GM12878 (cell line): ENCODE measurements around the gene ADK. TPM values are rescaled to one million over a fixed set of nuclear protein-coding genes. Genes with fewer than 3 reads are reported as not detected.

Source experiments
- ATAC-seq: fragments of 200-7000 bp; cut with Tn5 transposase; 3 replicates; pipeline ENCODE4 v1.9.1; 2020; ENCODE audit warnings: mild to moderate bottlenecking, moderate library complexity
- BruUV-seq: library from RNA; stranded (reverse); fragments of 400-500 nt; replicated peaks from 2 replicates; lab custom pipeline; 2021; lab: Mats Ljungman, UMichigan
- CTCF ChIA-PET: fragments of 300-600 bp; sonication (Branson Sonifier 250); formaldehyde crosslinking; extraction: SDS; loops from one replicate; lab custom pipeline; 2021; ENCODE audit warnings: inconsistent platforms; lab: Yijun Ruan, JAX
- POLR2A ChIA-PET: fragments of 350-600 bp; formaldehyde crosslinking; extraction: SDS; loops from one replicate; lab custom pipeline; 2021; ENCODE audit warnings: inconsistent platforms; lab: Charles Lee
- RAD21 ChIA-PET: fragments of 300-600 bp; sonication (Branson Sonifier 250); formaldehyde crosslinking; loops from one replicate; lab custom pipeline; 2023; ENCODE audit warnings: antibody characterized with exemption; ENCODE audit not compliant: unreplicated experiment; lab: Charles Lee
- SMC1A ChIA-PET: fragments of 300-600 bp; sonication (Branson Sonifier 250); formaldehyde crosslinking; loops from one replicate; lab custom pipeline; 2023; ENCODE audit not compliant: unreplicated experiment, uncharacterized antibody; lab: Charles Lee
- DNase-seq: peaks from one replicate; pipeline ENCODE4 v3.0.0-alpha.2; 2011; ENCODE audit warnings: low read depth, low spot score
- FAIRE-seq: peaks from 3 replicates; lab custom pipeline; 2011; peaks lifted over from hg19 to GRCh38; lab: Jason Lieb, UNC
- H2AFZ ChIP-seq: 2 replicates; pipeline ENCODE4 v1.6.0; 2011; ENCODE audit warnings: low read depth, low read length, control low read depth; ENCODE audit not compliant: control insufficient read depth
- H3K27ac ChIP-seq: 2 replicates; pipeline ENCODE4 v1.5.1; 2011; ENCODE audit warnings: control low read depth; ENCODE audit not compliant: control insufficient read depth, insufficient read depth
- H3K27me3 ChIP-seq, 2 experiments: replicated peaks in 1 of 2; 2 replicates each; pipeline versions ENCODE4 v1.6.0 to v1.6.1; 2011; ENCODE audit warnings: low read length in 1 of 2; ENCODE audit not compliant: control insufficient read depth in 2 of 2, insufficient read depth in 2 of 2
- H3K36me3 ChIP-seq, 2 experiments: 2 replicates each; pipeline ENCODE4 v1.5.1; 2011; ENCODE audit warnings: low read length in 1 of 2; ENCODE audit not compliant: control insufficient read depth in 2 of 2, insufficient read depth in 2 of 2
- H3K4me1 ChIP-seq: 2 replicates; pipeline ENCODE4 v1.6.1; 2011; ENCODE audit warnings: mild to moderate bottlenecking, low read length, moderate library complexity, mixed read lengths; ENCODE audit not compliant: control insufficient read depth, insufficient read depth
- H3K4me2 ChIP-seq: 2 replicates; pipeline ENCODE4 v1.6.0; 2011; ENCODE audit warnings: control low read depth; ENCODE audit not compliant: control insufficient read depth, insufficient read depth
- H3K4me3 ChIP-seq: fragments of 200-600 bp; sonication (generic); 2 replicates; pipeline ENCODE4 v1.5.1; 2016
- H3K79me2 ChIP-seq: 2 replicates; pipeline ENCODE4 v1.6.0; 2011; ENCODE audit warnings: low read length; ENCODE audit not compliant: control insufficient read depth, insufficient read depth
- H3K9ac ChIP-seq: 2 replicates; pipeline ENCODE4 v1.8.0; 2011; ENCODE audit warnings: low read length, control low read depth, mixed read lengths; ENCODE audit not compliant: control insufficient read depth, insufficient read depth
- H3K9me3 ChIP-seq: replicated peaks from 3 replicates; pipeline ENCODE4 v1.5.1; 2011; ENCODE audit warnings: mild to moderate bottlenecking, low read length; ENCODE audit not compliant: control insufficient read depth, insufficient read depth
- H4K20me1 ChIP-seq: 2 replicates; pipeline ENCODE4 v1.6.0; 2011; ENCODE audit not compliant: control insufficient read depth, insufficient read depth
- ATF7 ChIP-seq: fragments of 450-650 bp; IDR thresholded peaks from 2 replicates; pipeline ENCODE4 v1.6.1; 2016; ENCODE audit warnings: low read depth, mild to moderate bottlenecking
- HDAC6 ChIP-seq: fragments of 200-600 bp; sonication (generic); IDR thresholded peaks from one replicate; pipeline ENCODE4 v1.8.0; 2017; ENCODE audit warnings: antibody characterized with exemption; ENCODE audit not compliant: unreplicated experiment
- MTA2 ChIP-seq: fragments of 450-650 bp; IDR thresholded peaks from 2 replicates; pipeline ENCODE4 v1.6.1; 2016; ENCODE audit warnings: low read depth, mild to moderate bottlenecking, moderate library complexity
- NFIC ChIP-seq: IDR thresholded peaks from 2 replicates; pipeline ENCODE4 v1.6.1; 2012; ENCODE audit warnings: low read depth, mild to moderate bottlenecking, inconsistent platforms, low read length, moderate library complexity
- RUNX3 ChIP-seq: IDR thresholded peaks from 2 replicates; pipeline ENCODE4 v1.6.1; 2012; ENCODE audit warnings: low read length, inconsistent platforms
- SMARCA5 ChIP-seq: fragments of 450-650 bp; IDR thresholded peaks from 2 replicates; pipeline ENCODE4 v1.6.1; 2017; ENCODE audit warnings: mild to moderate bottlenecking
- SP1 ChIP-seq: IDR thresholded peaks from one replicate; pipeline ENCODE4 v1.6.1; 2011; ENCODE audit warnings: low read depth, low read length
- SPI1 ChIP-seq: IDR thresholded peaks from 2 replicates; pipeline ENCODE4 v1.6.1; 2011; ENCODE audit warnings: low read depth, mild to moderate bottlenecking, low read length, moderate library complexity, borderline replicate concordance; ENCODE audit not compliant: insufficient read depth
- SREBF2 ChIP-seq: IDR thresholded peaks from 2 replicates; pipeline ENCODE4 v1.6.1; 2012; ENCODE audit warnings: mild to moderate bottlenecking, low read length
- TCF7 ChIP-seq: IDR thresholded peaks from 2 replicates; pipeline ENCODE4 v1.6.1; 2014; ENCODE audit warnings: antibody characterized with exemption, borderline replicate concordance
- ZNF207 ChIP-seq: fragments of 450-650 bp; IDR thresholded peaks from 2 replicates; pipeline ENCODE4 v1.6.1; 2014; ENCODE audit warnings: antibody characterized with exemption, mild to moderate bottlenecking, borderline replicate concordance
- ZNF217 ChIP-seq: fragments of 450-650 bp; IDR thresholded peaks from 2 replicates; pipeline ENCODE4 v1.6.1; 2017; ENCODE audit warnings: antibody characterized with exemption, mild to moderate bottlenecking
- ZNF622 ChIP-seq: fragments of 450-650 bp; IDR thresholded peaks from 2 replicates; pipeline ENCODE4 v1.6.1; 2017; ENCODE audit warnings: mild to moderate bottlenecking, inconsistent platforms
- ZSCAN29 ChIP-seq: fragments of 450-650 bp; IDR thresholded peaks from 2 replicates; pipeline ENCODE4 v1.6.1; 2017; ENCODE audit warnings: mild to moderate bottlenecking, moderate library complexity
- WGBS: methylation state at CpG from one replicate; pipeline ENCODE4 v1.1.6; 2016; ENCODE audit warnings: low lambda C conversion rate; ENCODE audit not compliant: insufficient replicate concordance, insufficient coverage; ENCODE audit errors: missing lambda C conversion rate; 5-methylcytosine and 5-hydroxymethylcytosine counted together
- in situ Hi-C: fragments of 300-500 bp; cut with MboI; formaldehyde crosslinking; loops from 9 replicates; pipeline ENCODE4 v1.14.3; 2018; ENCODE audit warnings: mixed read lengths
- intact Hi-C: fragments of 100-400 bp; cut with micrococcal nuclease; formaldehyde crosslinking; loops from one replicate; pipeline ENCODE4 v1.14.2; 2022; ENCODE audit not compliant: unreplicated experiment
- polyA plus RNA-seq, 11 experiments: library from polyadenylated mRNA; depleted of rRNA in 4 of 11; unstranded in 6 of 11; stranded (reverse) in 5 of 11; fragments of >200 nt; fragmentation: Nextera tagmentation in 4 of 11; fragmentation: Illumina TruSeq in 1 of 11; extraction: Ambion mirVana in 4 of 11; extraction: Trizol in 1 of 11; gene quantifications; 1 replicate in 1 of 11; 2 replicates in 10 of 11; pipeline versions ENCODE4 v1.2.1 to v1.2.3, GENCODE V29; 2011 to 2016; ENCODE audit warnings: inconsistent platforms in 2 of 11, missing spikeins in 2 of 11, low read depth in 1 of 11
- total RNA-seq, 4 experiments: library from RNA; depleted of rRNA in 3 of 4; stranded (reverse); fragments of >200 nt in 3 of 4; fragmentation: Illumina TruSeq in 1 of 4; extraction: Trizol in 1 of 4; gene quantifications; 2 replicates each; pipeline versions ENCODE4 v1.2.1 to v1.2.3, GENCODE V29; 2013 to 2021
- TF ChIP-seq, protein P1 (sequence below): IDR thresholded peaks from 2 replicates; pipeline ENCODE4 v1.6.1; 2012; ENCODE audit warnings: low read depth, low read length, improper control_type of control experiment
- TF ChIP-seq, protein P2 (sequence below): fragments of 450-650 bp; IDR thresholded peaks from 2 replicates; pipeline ENCODE4 v1.6.1; 2017; ENCODE audit warnings: borderline replicate concordance

The ADK gene
- total and polyA plus RNA-seq, 10 of the 15 experiments (the other 5 are each of a cell fraction or from before 2014, with no cell fraction given): 42.0 to 151 (median 81.6) TPM

DNA sequence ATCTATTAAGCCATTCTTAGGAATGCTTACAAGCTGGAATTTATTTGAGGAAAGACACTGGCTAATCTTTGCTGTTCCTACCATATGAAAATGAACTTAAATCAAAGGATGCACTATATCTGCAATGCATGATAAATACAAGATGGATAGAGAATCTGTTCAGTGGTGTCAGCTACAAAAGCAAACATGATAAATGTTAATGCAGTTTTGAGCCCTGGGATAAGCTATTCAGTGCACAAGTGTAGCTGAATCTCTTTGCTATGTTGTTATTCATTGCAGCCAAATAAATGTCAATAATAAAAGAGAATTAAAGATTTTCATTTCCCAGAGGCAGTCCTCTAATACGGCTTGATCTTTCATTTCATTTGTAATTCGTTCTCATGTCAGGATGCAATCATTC is 451.6 kb downstream of the ADK start:
- H2AFZ ChIP-seq: no peak overlapping the region
- no peaks in the 10 kb centered on the region; the same call in 1 of the 3 replicates for H3K9me3 ChIP-seq
- H3K79me2 ChIP-seq: no peaks in the 10 kb centered on the region
- no peaks in the 10 kb centered on the region for H3K27me3 ChIP-seq
- no TSS peak for BruUV-seq
- POLR2A ChIA-PET: no interaction called here
- H3K9ac ChIP-seq: no peak overlapping the region
- ATAC-seq: no peak
- peaks cover 14% of the 10 kb centered on the region; the same call in 1 of the 2 replicates for H3K4me1 ChIP-seq
- RAD21 ChIA-PET: no interaction called here
- CTCF ChIA-PET: interaction anchor here (0.9 to 1.2 kb wide), 3 partner anchors 10 to 135 kb away, joined by 3 read pairs; no protein-coding TSS in a partner anchor
- TF ChIP-seq SREBF2: no peak
- TF ChIP-seq MTA2: no peak
- TF ChIP-seq ZSCAN29: no peak
- no peak for TF ChIP-seq ZNF622
- TF ChIP-seq TCF7: no peak
- TF ChIP-seq SMARCA5: no peak
- no peak for TF ChIP-seq SPI1
- TF ChIP-seq NFIC: no peak
- TF ChIP-seq ZNF207: no peak
- TF ChIP-seq RUNX3: no peak
- TF ChIP-seq, protein P1, sequence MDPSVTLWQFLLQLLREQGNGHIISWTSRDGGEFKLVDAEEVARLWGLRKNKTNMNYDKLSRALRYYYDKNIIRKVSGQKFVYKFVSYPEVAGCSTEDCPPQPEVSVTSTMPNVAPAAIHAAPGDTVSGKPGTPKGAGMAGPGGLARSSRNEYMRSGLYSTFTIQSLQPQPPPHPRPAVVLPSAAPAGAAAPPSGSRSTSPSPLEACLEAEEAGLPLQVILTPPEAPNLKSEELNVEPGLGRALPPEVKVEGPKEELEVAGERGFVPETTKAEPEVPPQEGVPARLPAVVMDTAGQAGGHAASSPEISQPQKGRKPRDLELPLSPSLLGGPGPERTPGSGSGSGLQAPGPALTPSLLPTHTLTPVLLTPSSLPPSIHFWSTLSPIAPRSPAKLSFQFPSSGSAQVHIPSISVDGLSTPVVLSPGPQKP: no peak
- no peak for TF ChIP-seq HDAC6
- TF ChIP-seq SP1: no peak
- TF ChIP-seq ZNF217: no peak
- TF ChIP-seq, protein P2, sequence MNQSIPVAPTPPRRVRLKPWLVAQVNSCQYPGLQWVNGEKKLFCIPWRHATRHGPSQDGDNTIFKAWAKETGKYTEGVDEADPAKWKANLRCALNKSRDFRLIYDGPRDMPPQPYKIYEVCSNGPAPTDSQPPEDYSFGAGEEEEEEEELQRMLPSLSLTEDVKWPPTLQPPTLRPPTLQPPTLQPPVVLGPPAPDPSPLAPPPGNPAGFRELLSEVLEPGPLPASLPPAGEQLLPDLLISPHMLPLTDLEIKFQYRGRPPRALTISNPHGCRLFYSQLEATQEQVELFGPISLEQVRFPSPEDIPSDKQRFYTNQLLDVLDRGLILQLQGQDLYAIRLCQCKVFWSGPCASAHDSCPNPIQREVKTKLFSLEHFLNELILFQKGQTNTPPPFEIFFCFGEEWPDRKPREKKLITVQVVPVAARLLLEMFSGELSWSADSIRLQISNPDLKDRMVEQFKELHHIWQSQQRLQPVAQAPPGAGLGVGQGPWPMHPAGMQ: no peak
- TF ChIP-seq ATF7: no peak
- FAIRE-seq: no peak
- H3K4me3 ChIP-seq: no peak overlapping the region
- no peak for DNase-seq
- peaks cover 0 to 10% of the 10 kb centered on the region in 2 experiments; a peak in 2 of 4 replicates for H3K36me3 ChIP-seq
- in situ Hi-C loops: no loop called here
- WGBS: 93% methylated on average over 2 of the region's 2 CpGs
- intact Hi-C loops: no loop called here
- no peaks in the 10 kb centered on the region for H4K20me1 ChIP-seq
- SMC1A ChIA-PET: interaction anchor here (0.8 to 7.1 kb wide), 2 partner anchors 15 to 48 kb away, joined by 3 to 114 read pairs; no protein-coding TSS in a partner anchor
- no peak overlapping the region for H3K27ac ChIP-seq
- no peak overlapping the region for H3K4me2 ChIP-seq
